ENCODE results near the gene KLC4.
"Not testable (repeated sequence)": the region's sequence is repeated elsewhere in the genome, so short reads cannot be mapped to it uniquely, and the experiment has no call there.

KLC4 gene

GRCh38 chr6:43070028-43070632 is 10.7 kb downstream of the KLC4 start:
- DNase-seq (ENCODE audit: low spot score) = peak; percentile 53

GRCh38 chr6:43074847-43075669 is 15.6 kb downstream of the KLC4 start:
- no peak for DNase-seq (ENCODE audit: low spot score)

- no peak for DNase-seq (ENCODE audit: low spot score)
These were observed 16.4 kb downstream of the KLC4 start, which contains the start of gene PTK7 for GRCh38 chr6:43075670-43076463. Gene PTK7 (plus strand): TSS chr6:43076314. CDS start chr6:43076489, 175 bp downstream.

GRCh38 chr6:43076464-43077332 is 17.3 kb downstream of the KLC4 start:
- no peak for DNase-seq (ENCODE audit: low spot score)

- DNase-seq (ENCODE audit: low spot score) = no peak
These were observed 17.9 kb downstream of the KLC4 start for GRCh38 chr6:43077333-43077809.

GRCh38 chr6:43077981-43078511 is 18.6 kb downstream of the KLC4 start:
- no peak for DNase-seq (ENCODE audit: low spot score)

- no peak for DNase-seq (ENCODE audit: low spot score)
These were observed 19.3 kb downstream of the KLC4 start for GRCh38 chr6:43078691-43079090.

- no peak for DNase-seq (ENCODE audit: low spot score)
These were observed 21.6 kb downstream of the KLC4 start for GRCh38 chr6:43081043-43081442.

GRCh38 chr6:43081922-43082321 is 22.5 kb downstream of the KLC4 start:
- not testable (repeated sequence) for DNase-seq (ENCODE audit: low spot score)

GRCh38 chr6:43082806-43083655 is 23.6 kb downstream of the KLC4 start:
- DNase-seq (ENCODE audit: low spot score) = no peak

- DNase-seq (ENCODE audit: low spot score) = no peak
These were observed 26.7 kb downstream of the KLC4 start for GRCh38 chr6:43086022-43086658.

GRCh38 chr6:43088654-43089056 is 29.2 kb downstream of the KLC4 start:
- DNase-seq (ENCODE audit: low spot score) = no peak

GRCh38 chr6:43089467-43089866 is 30.0 kb downstream of the KLC4 start:
- DNase-seq (ENCODE audit: low spot score) = no peak

- no peak for DNase-seq (ENCODE audit: low spot score)
These were observed 30.6 kb downstream of the KLC4 start for GRCh38 chr6:43089874-43090558.

- DNase-seq (ENCODE audit: low spot score) = no peak
These were observed 31.1 kb downstream of the KLC4 start for GRCh38 chr6:43090559-43090956.

- no peak for DNase-seq (ENCODE audit: low spot score)
These were observed 31.6 kb downstream of the KLC4 start for GRCh38 chr6:43091020-43091419.

GRCh38 chr6:43091436-43091991 is 32.1 kb downstream of the KLC4 start:
- no peak for DNase-seq (ENCODE audit: low spot score)

- DNase-seq (ENCODE audit: low spot score) = no peak
These were observed 33.2 kb downstream of the KLC4 start for GRCh38 chr6:43092635-43093034.

Data from hematopoietic multipotent progenitor cell treated with erythropoietin and hydrocortisone succinate and interleukin-3 and kit ligand, for 15 days (in vitro differentiated cells).